Fibroblast of skin of right biceps (primary cell): ENCODE measurements around the gene CDK16.

Experiments used
- DNase-seq: peaks from one replicate; pipeline ENCODE4 v3.0.0-alpha.2; 2013

Gene CDK16

DNA sequence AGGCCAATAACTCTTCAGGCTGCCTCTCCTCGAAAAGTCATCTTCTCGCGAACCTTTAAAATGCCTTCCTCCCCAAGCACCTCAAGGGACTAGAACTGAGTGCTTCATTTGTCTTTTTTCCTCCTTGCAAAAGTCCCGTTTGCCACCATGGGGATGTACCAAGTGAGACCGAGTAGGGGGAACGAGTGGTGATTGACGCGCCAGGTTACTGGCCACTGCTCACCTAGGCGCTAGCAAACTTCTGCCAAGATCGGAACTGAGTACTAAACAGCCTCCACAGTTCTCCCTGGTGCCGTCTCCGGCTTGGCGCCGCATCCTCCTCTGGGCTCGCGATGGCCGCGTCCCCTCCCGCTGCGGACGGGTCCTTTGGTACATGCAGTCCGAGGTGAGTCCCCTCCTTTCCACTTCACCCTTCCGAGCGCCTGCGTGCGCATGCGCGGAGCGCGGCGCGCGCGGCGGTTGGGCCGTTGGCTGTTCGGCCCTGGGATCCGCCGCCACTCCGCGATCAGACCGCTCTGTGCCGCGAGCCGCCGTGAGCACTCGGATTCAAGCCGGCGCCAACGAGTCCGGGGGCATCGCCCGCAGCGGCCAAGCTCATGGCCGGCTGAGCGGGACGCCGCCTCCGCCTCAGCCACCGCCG lies at the start of gene CDK16:
CDK16 (plus strand) TSS at position 402 of the 640 bp plus-strand sequence. CDS start 4,877 bp downstream, outside the sequence.
- peak; percentile 81 for DNase-seq

GRCh38 chrX:47169273-47169672 lies 49.2 kb upstream of the CDK16 start:
- DNase-seq: no peak

DNA sequence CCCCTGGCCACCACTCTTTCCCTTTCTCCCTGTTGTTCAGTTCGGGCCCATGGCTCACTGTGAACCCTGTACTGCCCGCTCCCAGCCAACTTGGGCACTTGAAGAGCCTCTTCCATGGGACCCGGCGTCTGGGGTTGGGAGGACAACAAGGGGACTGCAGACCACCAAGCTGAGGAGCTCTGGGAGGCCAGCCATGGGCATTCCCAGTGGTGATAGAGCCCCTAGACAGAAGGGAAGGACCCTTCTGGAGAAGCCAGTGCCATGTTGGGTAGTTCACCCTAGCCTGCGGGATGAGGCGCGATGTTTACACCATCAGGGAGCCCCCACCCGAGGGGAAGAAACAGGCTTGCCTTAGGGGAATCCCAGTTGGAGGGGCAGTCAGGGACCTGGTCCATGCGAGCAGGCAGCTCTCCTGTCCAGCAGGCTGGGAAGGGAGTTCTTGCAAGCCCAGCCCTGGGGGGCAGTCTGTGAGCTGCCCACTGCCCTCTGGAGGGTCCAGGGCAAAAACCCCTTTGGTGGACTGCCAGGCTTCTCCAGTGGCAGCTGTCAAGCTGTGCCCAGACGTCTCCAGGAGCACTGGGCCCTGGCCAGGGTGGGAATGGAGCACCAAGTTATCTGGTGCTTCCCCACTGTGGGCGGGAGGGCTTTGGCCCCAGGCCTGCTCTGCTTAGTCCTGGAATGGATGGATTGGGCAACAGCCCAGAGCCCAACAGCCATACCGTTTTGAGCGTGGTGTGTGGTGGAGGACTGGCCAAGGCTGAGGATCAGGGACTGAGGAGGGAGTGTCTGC lies 48.6 kb upstream of the CDK16 start:
- no peak for DNase-seq

DNA sequence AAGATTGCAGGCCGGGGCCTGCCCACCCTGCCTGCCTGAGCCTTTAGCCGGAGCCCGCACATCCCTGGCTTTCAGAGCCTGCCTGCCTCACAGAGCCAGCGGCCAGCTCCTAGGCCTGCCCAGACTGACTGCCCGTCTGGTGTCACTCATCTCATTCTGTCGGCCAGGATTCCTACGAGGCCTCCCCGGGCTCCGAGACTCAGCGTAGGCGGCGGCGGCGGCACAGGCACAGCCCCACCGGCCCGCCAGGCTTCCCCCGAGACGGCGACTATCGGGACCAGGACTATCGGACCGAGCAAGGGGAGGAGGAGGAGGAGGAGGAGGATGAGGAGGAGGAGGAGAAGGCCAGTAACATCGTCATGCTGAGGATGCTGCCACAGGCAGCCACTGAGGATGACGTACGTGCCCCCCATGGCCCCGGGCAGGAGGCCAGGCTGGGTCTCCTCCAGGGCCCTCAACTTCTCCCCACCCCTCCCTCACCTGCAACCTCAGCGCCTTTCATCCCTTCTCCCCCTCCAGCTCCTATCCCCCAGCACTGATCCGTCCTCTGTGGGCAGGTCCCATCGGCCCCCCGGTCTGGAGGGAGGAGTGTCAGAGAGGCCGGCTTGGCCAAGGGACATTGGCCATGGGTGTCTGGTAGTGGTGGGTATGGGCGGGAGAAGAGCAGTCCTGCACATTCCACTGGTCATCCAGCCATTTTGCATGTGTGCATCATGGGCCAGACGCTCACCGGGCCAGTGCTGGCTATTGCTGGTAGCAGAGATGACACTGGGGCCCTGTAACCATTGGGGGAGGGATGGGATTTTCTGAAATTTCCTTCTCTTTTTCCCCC lies 47.4 kb upstream of the CDK16 start:
- no peak for DNase-seq

- no peak for DNase-seq
These were observed 46.5 kb upstream of the CDK16 start for GRCh38 chrX:47171996-47172395.

- no peak for DNase-seq
These were observed 45.9 kb upstream of the CDK16 start for GRCh38 chrX:47172549-47172948.

DNA sequence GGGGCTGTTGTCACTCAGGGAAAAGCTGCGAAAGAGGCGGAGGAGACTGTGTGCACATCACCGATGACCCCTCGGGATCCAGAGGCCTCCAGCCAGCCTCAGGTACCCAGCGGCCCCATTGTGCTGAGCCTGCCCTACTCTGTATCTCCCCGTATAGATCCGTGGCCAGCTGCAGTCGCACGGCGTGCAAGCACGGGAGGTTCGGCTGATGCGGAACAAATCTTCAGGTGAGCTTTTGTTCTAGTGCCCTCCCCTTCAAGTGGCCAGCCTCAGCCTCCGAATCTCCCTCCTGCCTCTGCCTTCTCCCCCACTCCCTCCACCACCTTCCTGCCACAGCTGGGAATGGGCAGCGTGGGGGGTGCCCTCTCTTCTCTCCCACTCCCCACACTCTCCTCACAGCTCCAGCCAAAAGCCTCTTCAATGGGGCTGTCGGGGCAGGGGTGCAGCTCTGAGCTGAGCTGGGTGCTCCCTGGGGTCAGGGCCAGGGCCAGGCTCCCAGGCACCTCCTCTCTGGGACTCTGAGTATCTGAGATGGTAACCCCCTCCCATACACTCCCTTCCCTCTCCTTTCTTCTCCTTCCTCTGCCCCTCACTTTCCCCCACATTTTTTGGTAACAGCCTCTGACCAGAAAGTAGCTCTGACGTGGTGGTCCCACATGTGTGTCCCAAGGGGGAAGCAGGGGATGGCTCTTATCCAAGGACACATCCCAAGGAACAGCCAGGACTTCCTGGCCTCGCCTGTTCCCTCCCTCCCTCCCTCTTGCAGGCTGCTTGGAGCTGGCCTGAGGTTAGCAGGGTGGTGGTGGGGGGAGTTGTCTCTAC lies 45.3 kb upstream of the CDK16 start:
- no peak for DNase-seq

DNA sequence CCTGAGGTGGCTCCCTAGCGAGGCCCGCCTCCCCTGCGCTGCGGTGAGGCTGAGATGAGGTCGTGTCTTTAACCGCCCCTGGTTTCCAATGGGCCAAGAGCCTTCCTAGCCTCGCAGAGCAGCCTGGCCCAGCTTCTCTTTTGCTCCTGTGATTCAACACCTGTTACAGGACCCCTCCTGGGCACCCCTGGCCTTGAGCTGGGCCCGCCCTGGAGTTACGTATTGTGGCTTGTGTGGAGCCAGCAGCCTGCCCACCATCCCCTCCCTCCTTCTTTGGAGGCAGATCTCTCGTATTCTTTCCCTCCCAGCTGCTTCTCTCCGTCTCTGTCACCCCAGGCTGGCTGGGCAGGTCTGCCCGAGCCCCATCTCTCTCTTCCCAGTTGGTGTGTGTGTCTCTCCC lies 44.1 kb upstream of the CDK16 start:
- no peak for DNase-seq

DNA sequence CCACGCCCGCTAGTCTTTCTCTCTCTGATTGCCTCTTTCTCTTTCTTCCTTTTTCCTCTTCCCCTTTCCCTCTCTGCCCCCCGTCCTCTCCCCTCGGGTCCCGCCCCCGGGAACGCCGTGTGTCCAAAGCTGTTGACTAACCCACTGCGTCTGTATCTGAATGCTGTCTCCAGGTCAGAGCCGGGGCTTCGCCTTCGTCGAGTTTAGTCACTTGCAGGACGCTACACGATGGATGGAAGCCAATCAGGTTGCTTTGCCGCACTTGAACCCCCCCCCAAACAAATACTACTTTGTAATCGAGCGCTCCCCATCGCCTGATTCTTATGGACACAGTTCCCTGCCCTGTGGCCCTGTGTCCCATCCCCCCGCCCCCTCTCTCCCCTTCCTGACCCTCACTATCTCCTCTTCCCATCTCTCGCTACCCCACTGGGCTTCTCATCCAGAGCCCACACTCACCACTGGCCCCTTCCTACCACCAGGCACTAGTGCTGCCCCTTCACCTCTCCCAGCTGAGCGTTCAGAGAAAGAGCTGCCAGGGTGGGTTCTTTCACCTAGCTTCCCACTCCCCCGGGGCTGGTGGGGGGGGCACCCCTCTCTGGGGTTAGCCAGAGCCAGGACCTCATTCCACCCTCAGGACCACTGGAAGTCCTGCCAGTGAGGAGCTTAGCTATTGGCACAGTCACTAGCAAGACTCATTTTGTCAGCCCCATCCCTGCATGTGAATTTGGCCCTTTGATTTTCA lies 43.5 kb upstream of the CDK16 start:
- DNase-seq: no peak

DNA sequence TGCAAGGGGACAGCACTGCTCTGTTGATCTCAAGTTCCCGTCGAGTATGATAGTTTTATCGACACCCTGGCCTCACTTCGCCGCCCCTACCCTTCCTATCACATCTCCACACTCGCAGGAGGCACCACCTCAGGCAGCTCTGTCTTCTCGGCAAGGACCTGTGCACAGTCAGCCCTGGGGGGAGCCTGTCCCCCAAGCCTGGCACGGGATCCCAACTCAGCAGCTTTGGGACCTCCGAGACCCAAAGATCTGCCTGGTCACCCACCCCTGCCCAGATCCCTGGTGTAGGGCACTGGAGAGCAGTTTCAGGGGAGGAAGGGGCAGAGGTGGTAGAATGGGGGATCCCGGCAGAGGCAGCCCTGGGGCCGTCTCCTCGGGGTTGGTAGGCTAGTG lies 42.9 kb upstream of the CDK16 start:
- no peak for DNase-seq

DNA sequence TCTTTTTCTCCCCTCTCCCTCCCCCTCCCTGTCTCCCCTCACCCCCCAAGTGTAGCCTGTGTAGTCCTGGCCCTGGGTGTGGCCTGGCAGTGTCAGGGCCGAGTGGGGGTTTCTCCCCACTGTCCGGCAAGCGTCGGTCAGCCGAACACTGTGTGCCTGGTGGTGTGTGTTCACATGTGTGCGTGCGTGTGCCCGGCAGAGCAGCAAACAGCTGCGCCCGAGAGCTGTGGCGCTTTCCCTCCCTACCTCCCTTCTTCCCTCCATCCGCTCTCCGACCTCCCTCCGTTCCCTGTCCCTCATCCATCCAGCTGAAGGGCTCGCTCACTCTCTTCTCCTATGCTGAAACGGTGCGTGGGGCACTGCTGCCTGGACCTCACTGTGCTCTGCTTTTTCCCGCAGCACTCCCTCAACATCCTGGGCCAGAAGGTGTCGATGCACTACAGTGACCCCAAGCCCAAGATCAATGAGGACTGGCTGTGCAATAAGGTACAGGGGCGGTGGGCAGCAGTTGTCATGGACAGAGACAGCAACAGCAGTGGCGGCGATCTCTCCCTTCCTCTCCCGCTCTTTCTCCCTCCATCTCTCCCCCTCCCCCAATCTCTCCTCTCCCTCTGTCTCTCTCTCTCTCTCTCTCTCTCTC lies 42.3 kb upstream of the CDK16 start:
- DNase-seq: no peak

GRCh38 chrX:47177079-47177478 lies 41.4 kb upstream of the CDK16 start:
- no peak for DNase-seq

- no peak for DNase-seq
These were observed 40.1 kb upstream of the CDK16 start for GRCh38 chrX:47178337-47178736.

GRCh38 chrX:47179221-47179927 lies 39.1 kb upstream of the CDK16 start:
- no peak for DNase-seq

DNA sequence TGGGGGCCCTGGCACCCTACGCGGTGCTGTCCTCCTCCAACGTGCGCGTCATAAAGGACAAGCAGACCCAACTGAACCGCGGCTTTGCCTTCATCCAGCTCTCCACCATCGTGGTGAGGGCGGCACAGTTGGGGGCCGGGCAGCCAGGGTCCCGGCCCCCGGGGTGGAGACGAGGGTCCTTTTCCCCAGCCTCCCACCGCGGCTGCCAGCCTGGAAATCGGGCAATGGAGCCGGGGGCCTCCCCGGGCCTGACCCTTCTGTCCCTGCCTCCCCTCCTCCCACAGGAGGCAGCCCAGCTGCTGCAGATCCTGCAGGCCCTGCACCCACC lies 38.6 kb upstream of the CDK16 start:
- no peak for DNase-seq

DNA sequence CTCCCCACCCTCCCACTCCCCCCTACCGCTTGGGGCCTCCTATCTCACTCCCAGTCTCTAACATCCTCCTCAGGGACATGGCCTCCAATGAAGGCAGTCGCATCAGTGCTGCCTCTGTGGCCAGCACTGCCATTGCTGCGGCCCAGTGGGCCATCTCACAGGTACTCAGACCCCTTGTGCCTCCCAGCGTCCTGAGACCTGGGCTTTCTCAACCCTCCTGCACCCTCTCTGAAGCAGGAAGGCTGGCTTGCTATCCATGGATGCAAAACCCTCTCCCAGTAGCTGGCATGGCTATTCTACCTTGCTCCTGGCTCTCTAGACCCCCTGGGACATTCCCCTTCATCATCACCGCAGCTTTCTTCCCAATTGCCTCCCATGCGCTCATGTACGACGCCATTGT lies 38.1 kb upstream of the CDK16 start:
- DNase-seq: no peak

DNA sequence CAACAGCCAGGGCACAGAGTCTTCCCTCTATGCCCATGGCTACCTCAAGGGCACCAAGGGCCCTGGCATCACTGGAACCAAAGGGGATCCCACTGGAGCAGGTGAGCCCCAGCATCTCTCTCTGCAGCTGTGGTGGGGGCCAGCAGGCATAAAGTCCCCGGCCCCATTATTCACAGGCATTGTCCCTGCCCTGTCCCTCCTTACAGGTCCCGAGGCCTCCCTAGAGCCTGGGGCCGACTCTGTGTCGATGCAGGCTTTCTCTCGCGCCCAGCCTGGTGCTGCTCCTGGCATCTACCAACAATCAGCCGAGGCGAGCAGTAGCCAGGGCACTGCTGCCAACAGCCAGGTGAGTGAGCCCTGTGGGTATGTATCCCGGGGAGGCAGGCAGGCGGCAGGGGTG lies 37.2 kb upstream of the CDK16 start:
- DNase-seq: no peak

- DNase-seq: no peak
These were observed 36.3 kb upstream of the CDK16 start for GRCh38 chrX:47182106-47182700.

DNA sequence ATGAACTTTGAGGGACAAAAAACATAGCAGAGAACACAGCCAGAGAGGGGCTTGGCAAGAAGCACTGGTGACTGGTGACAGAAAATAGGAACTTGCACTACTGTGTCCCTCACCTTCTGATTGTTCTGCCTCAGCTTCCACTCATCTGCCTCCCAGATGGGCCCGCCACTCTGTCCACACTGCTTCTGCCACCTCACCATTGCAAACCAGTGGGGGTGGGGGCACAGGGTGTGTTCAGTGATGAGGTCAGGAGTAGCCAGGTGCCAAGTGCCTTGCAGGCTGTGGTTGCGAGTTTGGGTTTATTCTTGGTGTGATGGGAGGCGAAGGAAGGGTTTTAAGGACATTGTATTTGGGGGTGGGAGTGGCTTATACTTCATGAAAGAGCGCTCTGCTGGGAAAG lies 34.0 kb upstream of the CDK16 start:
- DNase-seq: no peak

DNA sequence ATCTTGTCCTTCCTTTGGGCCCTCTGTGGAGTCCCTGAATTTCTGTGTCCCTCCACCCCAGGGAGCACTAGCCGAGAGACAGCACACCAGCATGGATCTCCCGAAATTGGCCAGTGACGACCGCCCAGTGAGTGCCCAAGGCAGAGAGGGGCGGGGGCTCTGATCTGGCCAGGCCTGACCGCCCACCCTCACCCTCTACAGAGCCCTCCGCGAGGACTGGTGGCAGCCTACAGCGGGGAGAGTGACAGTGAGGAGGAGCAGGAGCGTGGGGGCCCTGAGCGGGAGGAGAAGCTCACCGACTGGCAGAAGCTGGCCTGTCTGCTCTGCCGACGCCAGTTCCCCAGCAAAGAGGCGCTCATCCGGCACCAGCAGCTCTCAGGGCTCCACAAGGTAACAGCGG lies 33.2 kb upstream of the CDK16 start:
- DNase-seq: no peak
